ENCODE data around the gene FN1. TPM values are rescaled to one million over a fixed set of nuclear protein-coding genes. Genes with fewer than 3 reads are reported as not detected.

FN1 gene
- total RNA-seq, 4 donors from 2014 or later: 89.6 to 220 (median 177) TPM

DNA sequence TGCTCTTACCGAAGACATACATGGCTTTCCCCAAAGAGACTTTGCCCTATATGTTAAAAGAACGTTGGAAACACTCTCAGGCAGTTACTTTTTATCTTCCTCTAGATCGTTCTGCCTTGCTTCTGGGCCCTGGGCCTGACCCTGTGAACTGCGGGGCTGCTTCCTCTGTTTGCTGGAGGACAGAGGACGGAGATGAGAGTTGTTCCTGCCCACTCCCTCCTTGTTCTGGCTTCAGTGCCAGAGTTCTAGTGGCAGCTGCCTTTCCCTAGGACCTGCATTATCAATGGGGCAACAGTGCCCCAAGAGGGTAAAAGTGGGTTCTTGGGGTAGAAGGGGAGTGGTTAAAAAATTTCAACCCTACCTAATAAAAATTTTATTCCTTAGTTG is 6.5 kb upstream of the FN1 start:
- no peak for ATAC-seq (ENCODE audit: low FRiP score)
- DNase-seq (ENCODE audit: low spot score): no peak
- TF ChIP-seq, protein P1, sequence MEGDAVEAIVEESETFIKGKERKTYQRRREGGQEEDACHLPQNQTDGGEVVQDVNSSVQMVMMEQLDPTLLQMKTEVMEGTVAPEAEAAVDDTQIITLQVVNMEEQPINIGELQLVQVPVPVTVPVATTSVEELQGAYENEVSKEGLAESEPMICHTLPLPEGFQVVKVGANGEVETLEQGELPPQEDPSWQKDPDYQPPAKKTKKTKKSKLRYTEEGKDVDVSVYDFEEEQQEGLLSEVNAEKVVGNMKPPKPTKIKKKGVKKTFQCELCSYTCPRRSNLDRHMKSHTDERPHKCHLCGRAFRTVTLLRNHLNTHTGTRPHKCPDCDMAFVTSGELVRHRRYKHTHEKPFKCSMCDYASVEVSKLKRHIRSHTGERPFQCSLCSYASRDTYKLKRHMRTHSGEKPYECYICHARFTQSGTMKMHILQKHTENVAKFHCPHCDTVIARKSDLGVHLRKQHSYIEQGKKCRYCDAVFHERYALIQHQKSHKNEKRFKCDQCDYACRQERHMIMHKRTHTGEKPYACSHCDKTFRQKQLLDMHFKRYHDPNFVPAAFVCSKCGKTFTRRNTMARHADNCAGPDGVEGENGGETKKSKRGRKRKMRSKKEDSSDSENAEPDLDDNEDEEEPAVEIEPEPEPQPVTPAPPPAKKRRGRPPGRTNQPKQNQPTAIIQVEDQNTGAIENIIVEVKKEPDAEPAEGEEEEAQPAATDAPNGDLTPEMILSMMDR (IDR thresholded peaks at IDR 0.05): no peak

DNA sequence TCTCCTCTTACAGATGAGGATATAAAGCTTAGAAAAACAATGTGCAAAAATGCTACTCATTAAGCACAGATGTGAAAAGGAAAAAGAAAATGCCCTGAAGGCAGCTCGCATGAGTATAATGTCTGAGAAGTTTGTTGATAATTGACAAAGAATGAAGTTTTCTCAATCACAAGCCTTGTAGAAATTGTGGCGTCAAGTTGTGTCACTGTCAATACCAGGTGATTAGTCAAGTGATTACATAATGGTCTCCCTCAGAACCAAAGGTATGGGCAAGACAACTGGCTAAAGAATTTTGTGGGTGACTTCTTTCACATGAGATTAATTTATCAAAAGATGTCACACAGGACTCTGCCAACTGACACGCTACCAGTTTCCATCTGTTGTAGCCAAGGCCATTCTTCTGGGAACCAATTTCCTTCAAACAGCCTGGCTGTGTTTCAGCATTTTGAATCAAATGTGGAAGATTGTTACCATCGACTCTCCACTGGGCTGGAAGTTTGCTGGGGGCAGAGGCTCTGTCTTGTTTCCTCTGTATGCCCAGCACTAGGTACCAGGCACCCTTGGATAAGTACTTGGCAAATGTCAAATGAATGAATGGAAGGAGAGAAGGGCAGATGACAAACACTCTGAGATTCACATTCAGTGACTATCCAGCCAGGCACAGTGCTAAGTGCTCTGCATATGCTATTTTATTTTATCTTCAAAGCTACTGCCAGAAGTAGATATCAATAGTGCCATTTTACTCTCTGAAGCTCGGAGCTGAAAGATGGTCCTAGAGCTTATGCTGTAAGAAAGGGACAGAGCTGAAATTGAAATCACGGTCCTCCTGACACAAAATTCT is 5.9 kb upstream of the FN1 start:
- DNase-seq (ENCODE audit: low spot score) (no peak), ATAC-seq (ENCODE audit: low FRiP score) (no peak)
- TF ChIP-seq, protein P1 (IDR thresholded peaks at IDR 0.05): no peak

DNA sequence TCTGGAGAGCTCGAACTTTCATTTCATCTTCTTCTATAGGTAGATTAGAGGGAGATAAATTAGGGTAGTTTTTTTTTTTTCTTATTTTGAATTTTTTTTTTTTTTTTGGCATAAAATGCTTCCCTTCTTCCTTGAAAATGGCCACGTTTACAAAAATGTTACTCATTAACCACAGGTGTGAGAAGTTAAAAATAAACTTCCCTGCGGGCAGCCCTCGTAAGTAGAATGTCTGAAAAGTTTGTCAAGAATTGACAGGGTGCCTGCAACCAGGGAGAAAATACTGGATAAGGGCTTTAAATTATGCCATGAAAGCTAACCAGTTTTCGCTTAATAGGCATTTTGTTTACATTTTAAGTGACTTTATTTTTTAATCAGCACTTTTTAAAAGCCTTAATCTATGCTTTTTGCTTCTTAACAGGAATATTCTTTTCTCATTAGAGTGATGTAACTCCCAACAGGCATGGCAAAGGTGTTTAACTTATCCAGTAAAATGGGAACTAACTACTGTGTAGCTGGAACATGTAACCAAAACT is 4.2 kb upstream of the FN1 start:
- DNase-seq (ENCODE audit: low spot score) (no peak), ATAC-seq (ENCODE audit: low FRiP score) (no peak)
- TF ChIP-seq, protein P1 (IDR thresholded peaks at IDR 0.05): no peak

DNA sequence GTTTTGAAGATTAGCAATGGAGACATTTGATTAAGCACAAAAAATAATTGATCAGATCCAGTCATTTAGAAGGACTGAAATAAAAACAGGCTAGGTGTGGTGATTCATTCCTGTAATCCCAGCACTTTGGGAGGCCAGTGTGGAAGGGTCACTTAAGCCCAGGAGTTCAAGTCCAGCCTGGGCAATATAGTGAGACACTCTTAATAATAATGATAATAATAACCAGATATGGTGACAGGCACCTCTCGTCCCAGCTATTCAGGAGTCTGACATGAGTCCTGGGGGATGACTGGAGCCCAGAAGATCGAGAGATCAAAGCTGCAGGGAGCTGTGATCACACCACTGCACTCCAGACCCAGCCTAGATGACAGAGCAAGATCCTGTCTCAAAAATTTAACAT is 3.5 kb upstream of the FN1 start:
- TF ChIP-seq, protein P1 (IDR thresholded peaks at IDR 0.05): no peak
- DNase-seq (ENCODE audit: low spot score) (no peak), ATAC-seq (ENCODE audit: low FRiP score) (no peak)

DNA sequence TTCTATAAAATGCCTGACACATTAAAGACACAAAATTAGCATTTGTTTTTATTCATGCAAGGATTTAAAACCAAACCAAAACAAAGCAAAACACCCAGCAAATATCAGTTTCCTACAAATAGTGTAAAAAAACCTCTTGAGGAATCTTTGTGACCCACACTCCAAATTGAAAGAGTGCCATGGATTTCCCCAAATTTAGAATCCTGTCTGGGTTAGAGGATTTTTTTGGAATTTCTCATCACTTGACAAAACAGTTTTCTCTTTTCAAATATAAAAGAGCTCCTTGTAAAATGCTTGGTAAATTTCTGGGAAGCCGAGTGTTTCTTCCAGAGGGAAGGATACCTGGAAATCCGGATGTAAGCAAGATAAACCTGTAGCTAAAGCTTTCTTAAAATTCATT is 1.7 kb upstream of the FN1 start:
- ATAC-seq (ENCODE audit: low FRiP score) (no peak), DNase-seq (ENCODE audit: low spot score) (no peak)
- TF ChIP-seq, protein P1 (IDR thresholded peaks at IDR 0.05): no peak

DNA sequence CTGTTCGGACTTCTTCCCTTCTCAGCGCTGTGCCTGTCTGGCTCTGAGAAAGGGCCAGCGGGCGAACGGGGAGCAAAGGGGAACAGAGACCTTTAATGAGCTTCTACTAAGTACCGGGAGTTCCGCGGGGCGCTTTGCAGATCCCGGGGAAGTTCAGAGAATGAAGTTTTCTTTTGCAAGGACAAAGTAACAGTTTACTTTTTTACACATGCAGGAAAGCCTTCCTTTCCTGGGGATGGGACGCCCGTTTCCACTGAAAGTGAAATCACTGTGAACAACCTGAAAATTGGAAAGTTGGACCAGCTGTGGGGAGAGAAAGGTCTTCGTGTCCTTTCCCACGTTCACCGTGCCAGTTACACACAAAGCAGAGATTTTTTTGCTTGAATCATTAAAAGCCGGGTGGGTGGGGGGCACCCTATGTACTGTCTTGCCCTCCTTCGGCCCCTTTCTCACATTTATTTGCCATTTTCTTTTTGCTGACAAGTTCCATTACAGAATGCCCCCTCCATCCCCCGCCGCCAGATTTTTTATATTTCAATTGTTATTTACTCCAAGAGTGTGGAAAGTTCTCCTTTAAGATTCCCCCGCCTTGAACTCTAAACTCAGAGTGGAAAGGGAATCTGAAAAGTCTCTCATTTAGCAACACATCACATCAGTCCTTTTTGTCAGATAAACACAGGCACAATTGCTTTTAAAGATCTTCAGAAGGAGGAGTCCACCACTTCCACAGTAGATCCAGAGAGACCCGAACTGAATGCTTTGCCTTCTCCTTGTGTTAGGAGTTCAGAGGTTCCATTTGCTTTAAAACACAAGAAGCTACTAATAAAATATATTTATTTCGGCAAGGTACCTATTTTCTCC is 1.1 kb upstream of the FN1 start:
- no peak for DNase-seq (ENCODE audit: low spot score)
- ATAC-seq (ENCODE audit: low FRiP score): peak; percentile 21
- TF ChIP-seq, protein P1 (IDR thresholded peaks at IDR 0.05): no peak

All from omental fat pad (tissue), 4 donors.